Tibial nerve (tissue), 4 donors: ENCODE data around the gene NALCN. TPM values are rescaled to one million over a fixed set of nuclear protein-coding genes. Genes with fewer than 3 reads are reported as not detected.

Experiments used
- DNase-seq, 2 donors: peaks; one replicate each; pipeline ENCODE4 v3.0.0-alpha.2; 2019; ENCODE audit warnings: low spot score in 2 of 2
- H3K27ac ChIP-seq, 4 donors: fragments of 200-600 bp; sonication (generic) in 3 of 4; one replicate each; pipeline ENCODE4 v1.5.1; 2017 to 2019; ENCODE audit warnings: mild to moderate bottlenecking in 1 of 4
- H3K27me3 ChIP-seq, 2 donors: fragments of 200-600 bp; sonication (generic) in 1 of 2; one replicate each; pipeline versions ENCODE4 v1.5.1 to v1.6.0; 2017 to 2019
- H3K36me3 ChIP-seq, 3 donors: fragments of 200-600 bp; sonication (generic); one replicate each; pipeline ENCODE4 v1.5.1; 2018 to 2019
- H3K4me1 ChIP-seq, 4 donors: fragments of 200-600 bp; sonication (generic) in 3 of 4; one replicate each; pipeline ENCODE4 v1.5.1; 2017 to 2019
- H3K4me3 ChIP-seq, 4 donors: fragments of 200-600 bp; sonication (generic) in 3 of 4; one replicate each; pipeline ENCODE4 v1.5.1; 2017 to 2019; ENCODE audit warnings: mild to moderate bottlenecking in 1 of 4, moderate library complexity in 1 of 4
- H3K9me3 ChIP-seq, 4 donors: fragments of 200-600 bp; sonication (generic) in 3 of 4; one replicate each; pipeline ENCODE4 v1.5.1; 2017 to 2019
- CTCF ChIP-seq, 5 experiments: fragments of 200-600 bp in 3 of 5; fragments of 450-650 bp in 2 of 5; sonication (generic) in 3 of 5; IDR thresholded peaks; one replicate each; pipeline ENCODE4 v1.5.1; 2016 to 2019; ENCODE audit warnings: antibody characterized with exemption in 5 of 5, mild to moderate bottlenecking in 3 of 5, moderate library complexity in 2 of 5
- EP300 ChIP-seq, 2 donors: sonication (generic); formaldehyde crosslinking; IDR thresholded peaks; one replicate each; pipeline ENCODE4 v1.6.1; 2017; ENCODE audit warnings: antibody characterized with exemption in 2 of 2, mild to moderate bottlenecking in 1 of 2
- POLR2A ChIP-seq, 2 donors: fragments of 450-650 bp; IDR thresholded peaks; one replicate each; pipeline ENCODE4 v1.6.1; 2017; ENCODE audit warnings: antibody characterized with exemption in 2 of 2, mild to moderate bottlenecking in 2 of 2, moderate library complexity in 2 of 2
- WGBS, 2 donors: methylation state at CpG; one replicate each; pipeline ENCODE4 v1.1.5; 2018; 5-methylcytosine and 5-hydroxymethylcytosine counted together
- total RNA-seq, 4 donors: library from RNA; depleted of rRNA; stranded (reverse); fragments of >200 nt; gene quantifications; one replicate each; pipeline ENCODE4 v1.1.0, GENCODE V29; 2016

Gene NALCN
- total RNA-seq, 4 donors from 2014 or later, result 6.0 to 11.8 (median 8.7) TPM

GRCh38 chr13:101265934-101266333 is 150.4 kb downstream of the NALCN start:
- 75 to 81% methylated on average over 3 of the region's 3 CpGs for WGBS, 2 donors
- H3K27me3 ChIP-seq, result no peaks in the 10 kb centered on the region
- no peaks in the 10 kb centered on the region for H3K9me3 ChIP-seq
- no peak overlapping the region for H3K27ac ChIP-seq
- no peak for DNase-seq
- TF ChIP-seq EP300 (IDR thresholded peaks at IDR 0.05) (no peak), POLR2A (IDR thresholded peaks at IDR 0.05) (no peak), CTCF (IDR thresholded peaks at IDR 0.05) (no peak)
- no peak overlapping the region for H3K4me3 ChIP-seq
- H3K36me3 ChIP-seq, result no peaks in the 10 kb centered on the region
- no peaks in the 10 kb centered on the region for H3K4me1 ChIP-seq

- DNase-seq, result no peak
- Histone ChIP-seq H3K9me3 (no peaks in the 10 kb centered on the region), H3K27me3 (no peaks in the 10 kb centered on the region), H3K27ac (no peak overlapping the region), H3K4me1 (no peaks in the 10 kb centered on the region), H3K36me3 (no peaks in the 10 kb centered on the region), H3K4me3 (no peak overlapping the region)
- TF ChIP-seq POLR2A (IDR thresholded peaks at IDR 0.05), result no peak
- no peak for TF ChIP-seq CTCF (IDR thresholded peaks at IDR 0.05)
- no peak for TF ChIP-seq EP300 (IDR thresholded peaks at IDR 0.05)
- WGBS, 2 donors, result 85 to 91% methylated on average over 2 of the region's 2 CpGs
Measured at GRCh38 chr13:101264931-101265330, 151.4 kb downstream of the NALCN start.

GRCh38 chr13:101262306-101262705 is 154.0 kb downstream of the NALCN start:
- Histone ChIP-seq H3K9me3 (no peaks in the 10 kb centered on the region), H3K4me3 (no peak overlapping the region), H3K36me3 (no peaks in the 10 kb centered on the region), H3K27ac (no peak overlapping the region), H3K4me1 (no peaks in the 10 kb centered on the region), H3K27me3 (no peaks in the 10 kb centered on the region)
- TF ChIP-seq POLR2A (IDR thresholded peaks at IDR 0.05), result no peak
- no peak for TF ChIP-seq CTCF (IDR thresholded peaks at IDR 0.05)
- no peak for TF ChIP-seq EP300 (IDR thresholded peaks at IDR 0.05)
- WGBS, 2 donors, result 91 to 92% methylated on average over 2 of the region's 2 CpGs
- DNase-seq, result no peak

- DNase-seq, result no peak
Measured at GRCh38 chr13:101258509-101258908, 157.8 kb downstream of the NALCN start.

GRCh38 chr13:101258071-101258470 is 158.2 kb downstream of the NALCN start:
- H3K4me3 ChIP-seq, result no peak overlapping the region
- DNase-seq, result no peak
- H3K9me3 ChIP-seq, result peaks cover 0 to 4% (median under 1%) of the 10 kb centered on the region in 4 donors
- TF ChIP-seq POLR2A (IDR thresholded peaks at IDR 0.05) (no peak), EP300 (IDR thresholded peaks at IDR 0.05) (no peak), CTCF (IDR thresholded peaks at IDR 0.05) (no peak)
- WGBS, 2 donors, result 70 to 75% methylated on average over 11 of the region's 11 CpGs
- H3K27ac ChIP-seq, result no peak overlapping the region
- no peaks in the 10 kb centered on the region for H3K36me3 ChIP-seq
- H3K27me3 ChIP-seq, result no peaks in the 10 kb centered on the region
- no peaks in the 10 kb centered on the region for H3K4me1 ChIP-seq

More at GRCh38 chr13:101258509-101258908, 157.8 kb downstream of the NALCN start:
- TF ChIP-seq POLR2A (IDR thresholded peaks at IDR 0.05), result no peak
- Histone ChIP-seq H3K4me1 (no peaks in the 10 kb centered on the region), H3K9me3 (no peaks in the 10 kb centered on the region), H3K36me3 (no peaks in the 10 kb centered on the region), H3K27me3 (no peaks in the 10 kb centered on the region), H3K4me3 (no peak overlapping the region), H3K27ac (no peak overlapping the region)
- 93 to 98% methylated on average over 6 of the region's 6 CpGs for WGBS, 2 donors
